Skin of body (tissue), 2 donors: ENCODE results near the gene ODAD3. TPM values are rescaled to one million over a fixed set of nuclear protein-coding genes. Genes with fewer than 3 reads are reported as not detected.
A peak's percentile ranks its signal among the peaks of the same experiment; 100 is the strongest.
"Not testable (repeated sequence)": the region's sequence is repeated elsewhere in the genome, so short reads cannot be mapped to it uniquely, and the experiment has no call there.

Experiments used
- DNase-seq: peaks from one replicate; lab custom pipeline; 2025; lab: John Stamatoyannopoulos, UW
- total RNA-seq: library from RNA; depleted of rRNA; stranded (reverse); fragments of >200 nt; gene quantifications from one replicate; pipeline ENCODE4 v1.2.3, GENCODE V29; 2014

Gene ODAD3
- total RNA-seq: 0.20 TPM

- peak; percentile 100 for DNase-seq
Observed at GRCh38 chr19:11435057-11435832, at the start of gene ODAD3, which contains the start of gene PRKCSH. TSS of gene ODAD3 (minus strand) at chr19:11435121. CDS start at chr19:11435016, 105 bp downstream. TSS of gene PRKCSH (plus strand) at chr19:11435635. CDS start at chr19:11436118, 483 bp downstream.

GRCh38 chr19:11483366-11484111 lies 48.6 kb upstream of the ODAD3 start:
- no peak for DNase-seq

GRCh38 chr19:11482384-11483050 lies 47.6 kb upstream of the ODAD3 start:
- DNase-seq: peak; percentile 59

- DNase-seq: peak; percentile 40
Observed at GRCh38 chr19:11481534-11482383, 46.8 kb upstream of the ODAD3 start.

GRCh38 chr19:11480715-11481533 lies 46.0 kb upstream of the ODAD3 start, which contains the start of gene ELAVL3:
TSS of gene ELAVL3 (minus strand) at chr19:11481046. CDS start at chr19:11480608, 438 bp downstream.
- no peak for DNase-seq

GRCh38 chr19:11479898-11480714 lies 45.2 kb upstream of the ODAD3 start:
- DNase-seq: no peak

GRCh38 chr19:11479090-11479897 lies 44.4 kb upstream of the ODAD3 start:
- DNase-seq: no peak

- DNase-seq: no peak
Observed at GRCh38 chr19:11478167-11479089, 43.5 kb upstream of the ODAD3 start.

- no peak for DNase-seq
Observed at GRCh38 chr19:11475861-11476260, 40.9 kb upstream of the ODAD3 start.

- not testable (repeated sequence) for DNase-seq
Observed at GRCh38 chr19:11475343-11475742, 40.4 kb upstream of the ODAD3 start.

GRCh38 chr19:11473725-11474124 lies 38.8 kb upstream of the ODAD3 start:
- DNase-seq: no peak

GRCh38 chr19:11468266-11468845 lies 33.4 kb upstream of the ODAD3 start:
- not testable (repeated sequence) for DNase-seq

- no peak for DNase-seq
Observed at GRCh38 chr19:11465600-11465999, 30.7 kb upstream of the ODAD3 start.

GRCh38 chr19:11464333-11465265 lies 29.7 kb upstream of the ODAD3 start:
- no peak for DNase-seq

- DNase-seq: no peak
Observed at GRCh38 chr19:11463391-11463790, 28.5 kb upstream of the ODAD3 start.

- no peak for DNase-seq
Observed at GRCh38 chr19:11461453-11461852, 26.5 kb upstream of the ODAD3 start.
